ENCODE measurements around the gene BCAS3.

Gene BCAS3

DNA sequence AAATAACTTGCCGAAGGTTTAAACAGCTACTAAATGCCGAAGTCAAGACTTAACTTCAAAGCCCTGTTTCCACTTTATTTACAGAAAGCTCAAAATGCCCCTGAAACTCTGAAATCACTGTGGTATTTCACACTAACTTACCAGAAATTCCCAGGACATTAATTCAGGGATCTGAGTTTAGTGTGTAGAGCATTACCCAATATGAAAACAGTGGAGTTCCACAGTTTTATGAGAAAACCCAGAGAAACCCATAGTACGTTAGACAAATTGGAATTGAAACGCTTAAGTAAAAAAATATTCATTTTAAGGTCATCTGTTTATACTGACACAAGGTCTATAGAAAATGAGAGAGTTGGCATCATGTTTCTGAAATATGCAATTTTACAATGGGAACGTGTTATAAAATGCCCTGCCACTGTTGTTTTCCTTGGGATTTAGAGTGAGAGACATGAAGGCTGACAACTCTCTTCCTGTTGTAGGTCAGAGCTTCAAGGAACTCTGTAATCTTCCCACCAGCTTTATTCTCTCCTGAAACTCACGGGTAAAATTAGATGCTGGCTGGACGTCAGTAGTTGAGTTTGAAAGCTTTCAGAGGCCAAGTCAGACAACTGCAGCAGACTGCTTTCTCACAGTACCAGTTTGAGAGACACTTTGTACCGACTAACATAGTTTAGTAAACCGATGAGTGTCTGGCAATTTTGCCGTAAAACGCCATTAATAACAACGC is 582.6 kb downstream of the BCAS3 start:
- no peak for TF ChIP-seq CREB1 (IDR thresholded peaks at IDR 0.05; ENCODE audit: low read depth)
- no peak for TF ChIP-seq ZBTB7A (IDR thresholded peaks at IDR 0.05; ENCODE audit: low read depth)
- no peak for TF ChIP-seq TEAD4 (IDR thresholded peaks at IDR 0.05)
- TF ChIP-seq, protein P1, sequence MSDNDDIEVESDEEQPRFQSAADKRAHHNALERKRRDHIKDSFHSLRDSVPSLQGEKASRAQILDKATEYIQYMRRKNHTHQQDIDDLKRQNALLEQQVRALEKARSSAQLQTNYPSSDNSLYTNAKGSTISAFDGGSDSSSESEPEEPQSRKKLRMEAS (IDR thresholded peaks at IDR 0.05) = no peak
- no peak for TF ChIP-seq NFIC (IDR thresholded peaks at IDR 0.05)
- TF ChIP-seq, protein P2, sequence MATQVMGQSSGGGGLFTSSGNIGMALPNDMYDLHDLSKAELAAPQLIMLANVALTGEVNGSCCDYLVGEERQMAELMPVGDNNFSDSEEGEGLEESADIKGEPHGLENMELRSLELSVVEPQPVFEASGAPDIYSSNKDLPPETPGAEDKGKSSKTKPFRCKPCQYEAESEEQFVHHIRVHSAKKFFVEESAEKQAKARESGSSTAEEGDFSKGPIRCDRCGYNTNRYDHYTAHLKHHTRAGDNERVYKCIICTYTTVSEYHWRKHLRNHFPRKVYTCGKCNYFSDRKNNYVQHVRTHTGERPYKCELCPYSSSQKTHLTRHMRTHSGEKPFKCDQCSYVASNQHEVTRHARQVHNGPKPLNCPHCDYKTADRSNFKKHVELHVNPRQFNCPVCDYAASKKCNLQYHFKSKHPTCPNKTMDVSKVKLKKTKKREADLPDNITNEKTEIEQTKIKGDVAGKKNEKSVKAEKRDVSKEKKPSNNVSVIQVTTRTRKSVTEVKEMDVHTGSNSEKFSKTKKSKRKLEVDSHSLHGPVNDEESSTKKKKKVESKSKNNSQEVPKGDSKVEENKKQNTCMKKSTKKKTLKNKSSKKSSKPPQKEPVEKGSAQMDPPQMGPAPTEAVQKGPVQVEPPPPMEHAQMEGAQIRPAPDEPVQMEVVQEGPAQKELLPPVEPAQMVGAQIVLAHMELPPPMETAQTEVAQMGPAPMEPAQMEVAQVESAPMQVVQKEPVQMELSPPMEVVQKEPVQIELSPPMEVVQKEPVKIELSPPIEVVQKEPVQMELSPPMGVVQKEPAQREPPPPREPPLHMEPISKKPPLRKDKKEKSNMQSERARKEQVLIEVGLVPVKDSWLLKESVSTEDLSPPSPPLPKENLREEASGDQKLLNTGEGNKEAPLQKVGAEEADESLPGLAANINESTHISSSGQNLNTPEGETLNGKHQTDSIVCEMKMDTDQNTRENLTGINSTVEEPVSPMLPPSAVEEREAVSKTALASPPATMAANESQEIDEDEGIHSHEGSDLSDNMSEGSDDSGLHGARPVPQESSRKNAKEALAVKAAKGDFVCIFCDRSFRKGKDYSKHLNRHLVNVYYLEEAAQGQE (IDR thresholded peaks at IDR 0.05; ENCODE audit: low read depth) = no peak
- TF ChIP-seq FOXM1 (IDR thresholded peaks at IDR 0.05; ENCODE audit: borderline replicate concordance, low read depth) = no peak
- TF ChIP-seq YY1 (IDR thresholded peaks at IDR 0.05; ENCODE audit: low read depth) = no peak
- no peak for TF ChIP-seq TCF12 (IDR thresholded peaks at IDR 0.05; ENCODE audit: low read depth)
- no peak for TF ChIP-seq EGR1 (IDR thresholded peaks at IDR 0.05)
- TF ChIP-seq, protein P3, sequence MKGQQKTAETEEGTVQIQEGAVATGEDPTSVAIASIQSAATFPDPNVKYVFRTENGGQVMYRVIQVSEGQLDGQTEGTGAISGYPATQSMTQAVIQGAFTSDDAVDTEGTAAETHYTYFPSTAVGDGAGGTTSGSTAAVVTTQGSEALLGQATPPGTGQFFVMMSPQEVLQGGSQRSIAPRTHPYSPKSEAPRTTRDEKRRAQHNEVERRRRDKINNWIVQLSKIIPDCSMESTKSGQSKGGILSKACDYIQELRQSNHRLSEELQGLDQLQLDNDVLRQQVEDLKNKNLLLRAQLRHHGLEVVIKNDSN (IDR thresholded peaks at IDR 0.05) = no peak
- no peak for TF ChIP-seq CEBPB (IDR thresholded peaks at IDR 0.05)
- TF ChIP-seq EP300 (IDR thresholded peaks at IDR 0.05; ENCODE audit: borderline replicate concordance) = no peak
- no peak for TF ChIP-seq RAD21 (IDR thresholded peaks at IDR 0.05; ENCODE audit: low read depth)
- no peak for TF ChIP-seq TAF1 (IDR thresholded peaks at IDR 0.05; ENCODE audit: low read depth)

DNA sequence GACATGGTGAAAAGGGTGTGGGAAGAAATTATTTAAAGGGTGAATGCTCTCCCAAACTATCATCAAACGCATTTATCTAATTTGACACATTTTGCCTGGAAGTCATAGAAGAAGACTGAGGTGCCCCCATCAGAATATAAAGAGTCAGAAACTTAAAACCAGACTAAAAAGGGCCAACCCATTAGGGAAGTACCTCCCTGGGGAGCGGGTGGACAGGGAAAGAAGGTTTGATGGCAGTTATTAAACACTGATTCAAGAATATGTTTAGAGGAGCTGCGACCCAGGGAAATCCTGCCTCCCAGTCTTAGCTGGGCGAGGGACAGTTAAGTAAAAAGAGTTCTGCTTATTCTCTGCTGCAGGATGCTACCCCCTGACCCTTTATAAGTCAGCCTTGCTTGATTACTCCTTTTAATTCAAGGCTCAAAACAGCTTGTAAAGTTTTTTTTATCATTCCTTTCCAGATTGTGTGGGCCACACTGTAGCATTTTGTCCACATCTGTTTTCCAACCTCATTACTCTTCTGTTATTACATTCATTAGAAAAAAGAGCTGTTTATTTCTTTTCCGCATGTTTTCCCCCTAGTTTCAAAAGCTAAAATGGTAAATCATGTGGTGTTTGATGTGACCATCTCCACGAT is 583.5 kb downstream of the BCAS3 start:
- TF ChIP-seq NFIC (IDR thresholded peaks at IDR 0.05) (no peak), EGR1 (IDR thresholded peaks at IDR 0.05) (no peak), EP300 (IDR thresholded peaks at IDR 0.05; ENCODE audit: borderline replicate concordance) (no peak), FOXM1 (IDR thresholded peaks at IDR 0.05; ENCODE audit: borderline replicate concordance, low read depth) (no peak), TCF12 (IDR thresholded peaks at IDR 0.05; ENCODE audit: low read depth) (no peak), CEBPB (IDR thresholded peaks at IDR 0.05) (no peak), RAD21 (IDR thresholded peaks at IDR 0.05; ENCODE audit: low read depth) (no peak), ZBTB7A (IDR thresholded peaks at IDR 0.05; ENCODE audit: low read depth) (no peak), CREB1 (IDR thresholded peaks at IDR 0.05; ENCODE audit: low read depth) (no peak), YY1 (IDR thresholded peaks at IDR 0.05; ENCODE audit: low read depth) (no peak), TEAD4 (IDR thresholded peaks at IDR 0.05) (no peak), TAF1 (IDR thresholded peaks at IDR 0.05; ENCODE audit: low read depth) (no peak)
- TF ChIP-seq, protein P1 (IDR thresholded peaks at IDR 0.05) = no peak
- TF ChIP-seq, protein P2 (IDR thresholded peaks at IDR 0.05; ENCODE audit: low read depth) = no peak
- TF ChIP-seq, protein P3 (IDR thresholded peaks at IDR 0.05) = no peak

DNA sequence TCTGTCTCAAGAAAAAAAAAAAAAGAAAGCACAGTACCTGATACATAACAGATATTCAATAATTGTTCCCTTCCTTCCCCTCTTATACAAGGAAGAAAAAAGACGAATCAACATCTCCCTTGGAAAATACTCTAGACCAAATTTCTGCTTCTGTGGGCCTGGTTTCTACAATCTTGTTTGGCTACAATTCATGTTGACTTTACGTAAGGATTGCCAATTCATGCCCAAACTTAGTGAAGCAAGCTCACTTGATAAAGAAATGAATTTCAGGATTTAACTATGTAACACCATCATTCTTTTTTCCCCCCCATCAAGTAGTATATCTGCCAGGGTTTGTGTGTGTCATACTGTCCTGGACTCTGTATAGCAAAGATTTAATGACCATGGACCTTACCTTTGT is 587.7 kb downstream of the BCAS3 start:
- TF ChIP-seq TCF12 (IDR thresholded peaks at IDR 0.05; ENCODE audit: low read depth) (no peak), EP300 (IDR thresholded peaks at IDR 0.05; ENCODE audit: borderline replicate concordance) (no peak), YY1 (IDR thresholded peaks at IDR 0.05; ENCODE audit: low read depth) (no peak), RAD21 (IDR thresholded peaks at IDR 0.05; ENCODE audit: low read depth) (no peak), FOXM1 (IDR thresholded peaks at IDR 0.05; ENCODE audit: borderline replicate concordance, low read depth) (no peak), TAF1 (IDR thresholded peaks at IDR 0.05; ENCODE audit: low read depth) (no peak), TEAD4 (IDR thresholded peaks at IDR 0.05) (no peak), NFIC (IDR thresholded peaks at IDR 0.05) (no peak), ZBTB7A (IDR thresholded peaks at IDR 0.05; ENCODE audit: low read depth) (no peak), CREB1 (IDR thresholded peaks at IDR 0.05; ENCODE audit: low read depth) (no peak)
- TF ChIP-seq, protein P1 (IDR thresholded peaks at IDR 0.05) = no peak

DNA sequence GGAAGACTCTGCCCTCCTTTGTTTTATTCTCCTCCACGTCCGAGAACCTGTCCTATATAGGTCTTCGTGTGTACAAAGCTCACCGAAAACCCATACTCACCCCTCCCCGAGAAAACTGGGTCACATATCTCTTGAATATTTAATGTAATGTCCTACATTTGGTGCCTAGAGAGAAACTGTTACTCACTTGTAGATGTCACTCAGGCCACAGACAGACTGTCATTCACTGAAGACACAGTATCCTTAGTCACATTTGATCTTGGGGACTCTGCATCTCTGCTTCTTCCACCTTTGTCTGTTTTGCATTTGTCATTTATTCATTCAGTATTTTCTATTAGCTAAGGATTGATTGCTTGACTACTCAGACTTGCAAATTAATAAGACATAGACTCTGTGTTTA is 590.2 kb downstream of the BCAS3 start:
- TF ChIP-seq RAD21 (IDR thresholded peaks at IDR 0.05; ENCODE audit: low read depth) (no peak), TEAD4 (IDR thresholded peaks at IDR 0.05) (no peak), EGR1 (IDR thresholded peaks at IDR 0.05) (no peak), ZBTB7A (IDR thresholded peaks at IDR 0.05; ENCODE audit: low read depth) (no peak), TCF12 (IDR thresholded peaks at IDR 0.05; ENCODE audit: low read depth) (no peak), EP300 (IDR thresholded peaks at IDR 0.05; ENCODE audit: borderline replicate concordance) (no peak), TAF1 (IDR thresholded peaks at IDR 0.05; ENCODE audit: low read depth) (no peak), NFIC (IDR thresholded peaks at IDR 0.05) (no peak), CEBPB (IDR thresholded peaks at IDR 0.05) (no peak)

DNA sequence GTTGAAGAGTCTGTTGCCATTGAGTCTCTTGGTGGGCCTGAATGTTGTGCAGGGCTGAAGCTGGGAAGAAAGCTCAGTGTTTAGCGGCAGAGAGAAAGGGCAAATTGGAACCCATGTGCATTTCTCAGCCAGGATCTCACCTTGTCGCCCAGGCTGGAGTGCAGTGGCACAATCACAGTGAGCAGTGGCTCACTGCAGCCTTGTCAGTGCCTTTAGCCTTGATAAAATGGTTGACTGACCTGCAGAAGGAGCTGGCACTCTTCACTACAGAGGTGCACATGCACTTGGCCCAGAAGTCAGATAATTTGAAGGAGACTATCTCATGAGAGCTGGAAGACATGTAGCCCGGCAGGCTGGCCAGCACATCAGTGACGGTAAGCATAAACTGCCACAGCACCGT is 597.7 kb downstream of the BCAS3 start:
- TF ChIP-seq CEBPB (IDR thresholded peaks at IDR 0.05) (no peak), RAD21 (IDR thresholded peaks at IDR 0.05; ENCODE audit: low read depth) (no peak), NFIC (IDR thresholded peaks at IDR 0.05) (no peak), EGR1 (IDR thresholded peaks at IDR 0.05) (no peak), CREB1 (IDR thresholded peaks at IDR 0.05; ENCODE audit: low read depth) (no peak), FOXM1 (IDR thresholded peaks at IDR 0.05; ENCODE audit: borderline replicate concordance, low read depth) (no peak), YY1 (IDR thresholded peaks at IDR 0.05; ENCODE audit: low read depth) (no peak)
- TF ChIP-seq, protein P1 (IDR thresholded peaks at IDR 0.05) = no peak

Measured in Ishikawa (cell line).